ENCODE results near the gene LRRC75B. TPM values are rescaled to one million over a fixed set of nuclear protein-coding genes. Genes with fewer than 3 reads are reported as not detected.

The LRRC75B gene
- total RNA-seq, 1 experiment from 2014 or later: 7.9 TPM

DNA sequence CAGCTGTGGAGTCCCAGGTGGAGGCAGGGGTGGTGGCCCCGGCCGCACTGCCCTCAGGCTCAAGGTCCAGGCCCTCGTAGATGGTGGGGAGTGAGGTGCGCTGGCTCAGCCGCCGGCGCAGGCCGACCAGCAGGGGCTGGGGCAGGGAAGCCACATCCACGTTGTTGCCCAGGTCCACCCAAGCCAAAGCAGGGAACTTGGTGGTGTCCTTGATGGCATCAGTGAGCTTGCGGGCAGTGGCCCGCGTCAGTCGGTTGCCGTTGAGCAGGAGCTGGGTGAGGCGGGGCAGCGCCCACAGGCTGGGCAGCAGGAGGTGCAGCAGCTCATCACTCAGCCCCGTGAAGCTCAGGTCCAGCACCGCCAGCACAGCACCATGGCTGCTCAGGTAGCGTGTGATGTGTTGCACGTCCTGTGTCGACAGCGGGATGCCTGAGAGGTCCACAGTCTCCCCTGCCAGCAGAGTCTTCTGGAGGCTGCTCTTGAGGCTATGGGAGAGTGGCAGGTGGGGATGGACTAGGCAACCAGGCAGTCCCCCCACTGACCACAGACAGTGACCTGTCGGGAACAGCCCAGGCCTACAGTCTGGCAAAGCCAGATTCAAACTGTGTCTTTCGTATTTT, 6.8 kb downstream of the LRRC75B start:
- Histone ChIP-seq H3K4me2 (ENCODE audit: low read length) (no peak overlapping the region), H2AFZ (ENCODE audit: low read depth, low read length, poor library complexity, severe bottlenecking) (no peak overlapping the region), H3K27ac (ENCODE audit: low read depth, low read length) (no peak overlapping the region), H3K4me3 (replicated peaks in 1 of 2; ENCODE audit: low read depth in 1 of 2, low read length in 2 of 2) (no peak overlapping the region), H3K9ac (ENCODE audit: low read length) (no peak overlapping the region), H3K36me3 (ENCODE audit: control insufficient read depth in 1 of 2, insufficient read depth in 2 of 2, low read length in 2 of 2) (no peaks in the 10 kb centered on the region), H3K27me3 (ENCODE audit: insufficient read depth, low read length) (no peaks in the 10 kb centered on the region), H3K9me3 (ENCODE audit: control insufficient read depth in 1 of 2, insufficient read depth in 1 of 2, low read depth in 1 of 2, low read length in 2 of 2) (no peaks in the 10 kb centered on the region), H3K79me2 (ENCODE audit: insufficient read depth, low read length) (no peaks in the 10 kb centered on the region), H3K4me1 (ENCODE audit: control insufficient read depth in 1 of 2, insufficient read depth in 2 of 2, low read length in 2 of 2) (no peaks in the 10 kb centered on the region), H3K9me2 (ENCODE audit: insufficient read depth) (no peaks in the 10 kb centered on the region), H4K20me1 (ENCODE audit: insufficient read depth) (no peaks in the 10 kb centered on the region)
- TF ChIP-seq, protein P1, sequence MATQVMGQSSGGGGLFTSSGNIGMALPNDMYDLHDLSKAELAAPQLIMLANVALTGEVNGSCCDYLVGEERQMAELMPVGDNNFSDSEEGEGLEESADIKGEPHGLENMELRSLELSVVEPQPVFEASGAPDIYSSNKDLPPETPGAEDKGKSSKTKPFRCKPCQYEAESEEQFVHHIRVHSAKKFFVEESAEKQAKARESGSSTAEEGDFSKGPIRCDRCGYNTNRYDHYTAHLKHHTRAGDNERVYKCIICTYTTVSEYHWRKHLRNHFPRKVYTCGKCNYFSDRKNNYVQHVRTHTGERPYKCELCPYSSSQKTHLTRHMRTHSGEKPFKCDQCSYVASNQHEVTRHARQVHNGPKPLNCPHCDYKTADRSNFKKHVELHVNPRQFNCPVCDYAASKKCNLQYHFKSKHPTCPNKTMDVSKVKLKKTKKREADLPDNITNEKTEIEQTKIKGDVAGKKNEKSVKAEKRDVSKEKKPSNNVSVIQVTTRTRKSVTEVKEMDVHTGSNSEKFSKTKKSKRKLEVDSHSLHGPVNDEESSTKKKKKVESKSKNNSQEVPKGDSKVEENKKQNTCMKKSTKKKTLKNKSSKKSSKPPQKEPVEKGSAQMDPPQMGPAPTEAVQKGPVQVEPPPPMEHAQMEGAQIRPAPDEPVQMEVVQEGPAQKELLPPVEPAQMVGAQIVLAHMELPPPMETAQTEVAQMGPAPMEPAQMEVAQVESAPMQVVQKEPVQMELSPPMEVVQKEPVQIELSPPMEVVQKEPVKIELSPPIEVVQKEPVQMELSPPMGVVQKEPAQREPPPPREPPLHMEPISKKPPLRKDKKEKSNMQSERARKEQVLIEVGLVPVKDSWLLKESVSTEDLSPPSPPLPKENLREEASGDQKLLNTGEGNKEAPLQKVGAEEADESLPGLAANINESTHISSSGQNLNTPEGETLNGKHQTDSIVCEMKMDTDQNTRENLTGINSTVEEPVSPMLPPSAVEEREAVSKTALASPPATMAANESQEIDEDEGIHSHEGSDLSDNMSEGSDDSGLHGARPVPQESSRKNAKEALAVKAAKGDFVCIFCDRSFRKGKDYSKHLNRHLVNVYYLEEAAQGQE (IDR thresholded peaks at IDR 0.05; ENCODE audit: low read depth): no peak
- TF ChIP-seq POLR2A (IDR thresholded peaks at IDR 0.05; ENCODE audit: borderline replicate concordance, extremely low read depth, insufficient read depth, insufficient read length) (no peak), POLR2AphosphoS5 (IDR thresholded peaks at IDR 0.05; ENCODE audit: low read depth, low read length) (no peak), SRF (IDR thresholded peaks at IDR 0.05; ENCODE audit: low read depth) (no peak), ZFX (IDR thresholded peaks at IDR 0.05) (no peak), ZNF274 (IDR thresholded peaks at IDR 0.05; ENCODE audit: low read depth, low read length) (no peak), EZH2phosphoT487 (IDR thresholded peaks at IDR 0.05; ENCODE audit: borderline replicate concordance) (no peak), JUND (IDR thresholded peaks at IDR 0.05) (no peak), EGR1 (IDR thresholded peaks at IDR 0.05; ENCODE audit: low read depth) (no peak), YY1 (IDR thresholded peaks at IDR 0.05; ENCODE audit: extremely low read depth, insufficient replicate concordance, low read depth, low read length) (no peak)
- TF ChIP-seq, protein P2, sequence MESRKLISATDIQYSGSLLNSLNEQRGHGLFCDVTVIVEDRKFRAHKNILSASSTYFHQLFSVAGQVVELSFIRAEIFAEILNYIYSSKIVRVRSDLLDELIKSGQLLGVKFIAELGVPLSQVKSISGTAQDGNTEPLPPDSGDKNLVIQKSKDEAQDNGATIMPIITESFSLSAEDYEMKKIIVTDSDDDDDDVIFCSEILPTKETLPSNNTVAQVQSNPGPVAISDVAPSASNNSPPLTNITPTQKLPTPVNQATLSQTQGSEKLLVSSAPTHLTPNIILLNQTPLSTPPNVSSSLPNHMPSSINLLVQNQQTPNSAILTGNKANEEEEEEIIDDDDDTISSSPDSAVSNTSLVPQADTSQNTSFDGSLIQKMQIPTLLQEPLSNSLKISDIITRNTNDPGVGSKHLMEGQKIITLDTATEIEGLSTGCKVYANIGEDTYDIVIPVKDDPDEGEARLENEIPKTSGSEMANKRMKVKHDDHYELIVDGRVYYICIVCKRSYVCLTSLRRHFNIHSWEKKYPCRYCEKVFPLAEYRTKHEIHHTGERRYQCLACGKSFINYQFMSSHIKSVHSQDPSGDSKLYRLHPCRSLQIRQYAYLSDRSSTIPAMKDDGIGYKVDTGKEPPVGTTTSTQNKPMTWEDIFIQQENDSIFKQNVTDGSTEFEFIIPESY (IDR thresholded peaks at IDR 0.05; ENCODE audit: extremely low read depth, insufficient replicate concordance, low read length): no peak
- TF ChIP-seq, protein P3, sequence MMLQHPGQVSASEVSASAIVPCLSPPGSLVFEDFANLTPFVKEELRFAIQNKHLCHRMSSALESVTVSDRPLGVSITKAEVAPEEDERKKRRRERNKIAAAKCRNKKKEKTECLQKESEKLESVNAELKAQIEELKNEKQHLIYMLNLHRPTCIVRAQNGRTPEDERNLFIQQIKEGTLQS (IDR thresholded peaks at IDR 0.05): no peak
- intact Hi-C loops (cut with micrococcal nuclease): no loop called here
- ChIA-PET RAD21 (ENCODE audit: low non-redundant PET in 1 of 2, low total read pairs in 2 of 2, uncharacterized antibody in 2 of 2, unreplicated experiment in 2 of 2) (no interaction called here), POLR2A (no interaction called here), CTCF (no interaction called here)
- DNase-seq (ENCODE audit: low read depth, low spot score) (no peak), ATAC-seq (no peak)
- BruUV-seq (replicated peaks): no TSS peak
